GM13977 (cell line): ENCODE measurements around the gene KCNJ5.

Experiments
- DNase-seq: peaks from one replicate; pipeline ENCODE4 v3.0.0; 2012; ENCODE audit warnings: low spot score
- in situ Hi-C: fragments of 300-500 bp; cut with MboI; formaldehyde crosslinking; loops from one replicate; pipeline ENCODE4 v1.12.0; 2022; ENCODE audit warnings: low sequenced_read_pairs, low pct_unique_long_range_greater_than_20kb, mixed read lengths, inconsistent platforms; ENCODE audit not compliant: unreplicated experiment
- TF ChIP-seq, protein P1 (sequence below): IDR thresholded peaks from 2 replicates; pipeline ENCODE4 v1.5.1; 2012; ENCODE audit warnings: mild to moderate bottlenecking, control low read depth; ENCODE audit not compliant: insufficient read depth; ENCODE audit errors: extremely low read depth, missing control alignments

KCNJ5 gene

DNA sequence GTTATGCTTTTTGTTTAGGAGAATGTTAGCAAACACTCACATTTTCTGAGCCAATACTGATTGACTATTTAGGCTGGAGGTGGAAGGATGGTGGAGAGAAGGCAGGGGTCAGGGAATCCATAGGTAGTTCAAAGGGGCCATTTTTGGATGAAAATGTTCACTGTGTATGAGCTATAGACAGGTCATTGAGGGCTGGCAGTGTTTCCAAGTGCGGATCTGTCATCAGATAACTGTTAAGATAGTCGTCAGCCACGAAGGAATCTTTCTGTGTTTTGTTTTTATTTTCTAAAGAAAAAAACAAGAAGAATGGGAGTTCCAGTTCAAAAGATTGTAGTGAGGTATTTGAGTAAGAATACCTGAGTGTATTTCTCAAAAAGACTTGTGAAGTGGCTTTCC lies 3.1 kb downstream of the KCNJ5 start:
- in situ Hi-C loops, result no loop called here
- TF ChIP-seq, protein P1, sequence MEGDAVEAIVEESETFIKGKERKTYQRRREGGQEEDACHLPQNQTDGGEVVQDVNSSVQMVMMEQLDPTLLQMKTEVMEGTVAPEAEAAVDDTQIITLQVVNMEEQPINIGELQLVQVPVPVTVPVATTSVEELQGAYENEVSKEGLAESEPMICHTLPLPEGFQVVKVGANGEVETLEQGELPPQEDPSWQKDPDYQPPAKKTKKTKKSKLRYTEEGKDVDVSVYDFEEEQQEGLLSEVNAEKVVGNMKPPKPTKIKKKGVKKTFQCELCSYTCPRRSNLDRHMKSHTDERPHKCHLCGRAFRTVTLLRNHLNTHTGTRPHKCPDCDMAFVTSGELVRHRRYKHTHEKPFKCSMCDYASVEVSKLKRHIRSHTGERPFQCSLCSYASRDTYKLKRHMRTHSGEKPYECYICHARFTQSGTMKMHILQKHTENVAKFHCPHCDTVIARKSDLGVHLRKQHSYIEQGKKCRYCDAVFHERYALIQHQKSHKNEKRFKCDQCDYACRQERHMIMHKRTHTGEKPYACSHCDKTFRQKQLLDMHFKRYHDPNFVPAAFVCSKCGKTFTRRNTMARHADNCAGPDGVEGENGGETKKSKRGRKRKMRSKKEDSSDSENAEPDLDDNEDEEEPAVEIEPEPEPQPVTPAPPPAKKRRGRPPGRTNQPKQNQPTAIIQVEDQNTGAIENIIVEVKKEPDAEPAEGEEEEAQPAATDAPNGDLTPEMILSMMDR, result no peak
- DNase-seq, result no peak

DNA sequence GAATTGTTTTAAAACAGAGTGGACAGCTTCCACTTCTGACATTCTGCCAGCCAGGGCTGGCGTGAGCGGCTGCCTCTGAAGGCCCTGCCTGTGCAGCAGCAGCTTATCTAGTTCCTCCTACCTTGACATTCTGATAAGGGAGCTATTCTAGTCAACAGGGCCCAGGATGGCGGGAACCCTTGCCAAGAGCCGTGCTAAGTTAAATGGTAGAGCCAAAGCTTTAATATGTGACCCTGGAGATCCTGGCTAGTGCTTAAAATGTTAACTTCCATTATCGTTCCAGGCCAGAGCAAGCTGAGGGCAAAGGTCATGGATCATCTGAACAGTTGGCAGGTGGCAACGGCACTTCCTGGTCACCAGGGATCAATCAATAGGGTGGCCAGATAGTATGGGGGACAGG lies 3.5 kb downstream of the KCNJ5 start:
- TF ChIP-seq, protein P1, result no peak
- in situ Hi-C loops, result no loop called here
- DNase-seq, result no peak

DNA sequence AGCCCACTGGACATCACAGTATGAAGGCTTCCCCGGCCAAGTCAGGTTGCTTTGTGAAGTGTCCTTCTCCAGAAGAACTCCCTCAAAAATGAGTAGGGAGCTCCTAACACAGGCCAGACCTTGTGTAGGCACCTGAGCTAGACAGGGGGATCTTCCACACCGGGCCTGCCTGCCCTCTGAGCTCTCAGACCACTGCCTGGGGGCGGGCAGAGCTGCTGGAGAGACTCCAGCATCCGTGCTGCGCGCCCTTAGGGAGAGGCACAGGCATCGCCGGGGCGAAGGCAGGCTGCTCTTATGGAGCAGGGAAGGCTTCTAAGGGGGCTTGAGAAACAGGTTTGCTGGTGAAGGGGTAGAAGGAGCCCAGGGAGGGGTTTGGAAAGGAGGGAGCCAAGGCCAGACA lies 4.4 kb downstream of the KCNJ5 start:
- no peak for DNase-seq
- in situ Hi-C loops, result no loop called here
- TF ChIP-seq, protein P1, result no peak

DNA sequence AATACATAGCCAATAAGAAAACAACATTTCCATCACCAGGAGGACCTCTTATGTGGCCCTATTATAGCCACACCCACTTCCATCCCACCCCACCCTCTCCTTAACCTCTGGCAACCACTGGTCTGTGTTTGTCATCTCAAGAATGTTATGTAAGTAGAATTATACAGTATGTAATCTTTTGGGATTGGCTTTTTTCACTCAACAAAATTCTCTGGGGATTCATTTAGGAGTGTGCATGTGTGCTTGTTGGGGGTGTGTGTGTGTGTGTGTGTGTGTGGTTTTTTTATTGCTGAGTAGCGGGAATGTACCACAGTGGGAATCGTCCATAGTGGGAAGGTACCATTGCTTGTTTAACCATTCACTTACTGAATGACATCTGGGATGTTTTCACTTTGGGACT lies 5.2 kb downstream of the KCNJ5 start:
- in situ Hi-C loops, result no loop called here
- no peak for DNase-seq
- TF ChIP-seq, protein P1, result no peak

DNA sequence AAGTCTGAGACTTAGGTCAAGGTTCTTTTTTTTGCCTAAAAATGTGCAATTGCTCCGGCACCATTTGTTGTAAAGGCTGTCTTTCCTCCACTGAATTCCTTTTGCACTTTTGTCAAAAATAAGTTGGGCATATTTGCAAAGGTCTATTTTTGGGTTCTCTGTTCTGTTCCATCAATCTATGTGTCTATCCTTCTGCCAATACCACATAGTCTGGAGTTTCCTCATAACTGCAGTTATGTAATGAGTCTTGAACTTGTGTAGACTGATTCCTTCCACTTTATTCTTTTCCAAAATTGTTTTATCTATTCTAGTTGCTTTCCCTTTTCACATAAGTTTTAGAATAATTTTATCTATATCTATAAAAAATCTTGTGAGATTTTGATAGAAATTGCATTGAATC lies 6.7 kb downstream of the KCNJ5 start:
- DNase-seq, result no peak
- in situ Hi-C loops, result no loop called here
- TF ChIP-seq, protein P1, result no peak

DNA sequence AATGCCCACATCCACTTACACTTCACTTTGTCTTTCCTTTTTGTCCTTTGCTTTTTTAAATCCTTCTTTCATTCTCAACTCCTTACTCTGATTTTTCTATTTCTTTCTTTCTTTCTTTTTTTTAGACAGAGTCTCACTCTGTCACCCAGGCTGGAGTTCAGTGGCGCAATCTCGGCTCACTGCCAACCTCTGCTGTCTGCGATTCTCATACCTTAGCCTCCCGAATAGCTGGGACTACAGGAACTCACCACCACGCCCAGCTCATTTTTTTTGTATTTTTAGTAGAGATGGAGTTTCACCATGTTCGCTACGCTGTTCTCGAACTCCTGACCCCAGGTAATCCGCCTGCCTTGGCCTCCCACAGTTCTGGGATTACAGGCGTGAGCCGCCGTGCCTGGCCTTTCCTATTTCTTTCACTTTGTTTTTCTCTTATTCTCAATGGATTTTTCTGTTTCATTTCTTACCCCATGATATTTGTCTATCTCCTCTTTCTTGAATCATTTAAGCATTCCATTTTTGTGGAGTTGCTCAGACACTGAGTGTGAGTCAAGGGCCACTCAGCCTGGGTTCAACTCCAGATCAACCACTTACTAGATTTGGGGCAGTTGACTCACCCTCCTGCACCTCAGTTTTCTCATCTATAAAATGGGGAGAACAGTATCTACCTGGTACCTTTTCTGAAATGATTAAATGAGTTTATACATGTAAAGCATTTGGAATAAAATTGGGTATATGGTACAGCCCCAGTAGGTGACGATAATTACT lies 7.6 kb downstream of the KCNJ5 start:
- TF ChIP-seq, protein P1, result no peak
- in situ Hi-C loops, result no loop called here
- no peak for DNase-seq

DNA sequence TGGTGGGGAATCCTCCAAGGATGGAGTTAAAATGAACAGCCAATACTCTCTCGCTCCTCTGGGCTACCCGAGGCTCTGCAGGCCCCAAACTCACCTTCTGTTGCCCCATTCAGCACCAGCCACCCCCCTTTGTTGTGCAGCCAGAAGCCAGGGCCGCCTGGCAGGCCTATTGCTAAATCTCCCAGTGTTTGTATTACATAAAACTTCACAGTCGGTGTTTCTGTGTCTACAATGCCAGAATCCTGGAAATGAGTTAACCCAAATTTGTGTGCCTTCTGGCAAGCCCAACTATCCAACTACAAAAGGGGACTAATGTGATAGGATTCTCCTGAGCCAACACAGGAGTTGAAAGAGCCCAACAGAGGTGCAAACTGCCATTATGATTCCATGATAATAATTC lies 9.3 kb downstream of the KCNJ5 start:
- DNase-seq, result no peak
- TF ChIP-seq, protein P1, result no peak
- in situ Hi-C loops, result no loop called here
